Aorta (tissue), 4 donors: ENCODE measurements around the gene CLCN7. TPM values are rescaled to one million over a fixed set of nuclear protein-coding genes. Genes with fewer than 3 reads are reported as not detected.

ENCODE experiments used
- polyA plus RNA-seq, 2 donors: library from polyadenylated mRNA; stranded (reverse); fragments of 200-250 nt; gene quantifications; one replicate each; pipeline ENCODE4 v1.2.3, GENCODE V29; 2013
- total RNA-seq, 2 donors: library from RNA; stranded (reverse); fragmentation: NEBNext Ultra II Directional; extraction: Animal tissue kit (Norgen Biotek cat#: 25700); gene quantifications; one replicate each; pipeline ENCODE4 v1.2.1, GENCODE V29; 2021
- donor health status: healthy with polysubstance abuse.
- donor health status: Bipolar disorder and iron deficiency.
- donor health status: DM: no; HTN: no; CAD: no.
- donor health status: DM: yes; HTN: yes; CAD: no.

Gene CLCN7
- total and polyA plus RNA-seq, 4 donors, result 14.5 to 90.9 (median 67.0) TPM

Other genes starting within 250 kb of the CLCN7 start
- gene TPSG1, start 249.8 kb downstream of the CLCN7 start, total RNA-seq, result under 1 TPM in 1 of 2 donors, not detected in 1; 0.81 TPM
- 1 to 10 TPM in 1 of 2 donors, not detected in 1; 4.6 TPM for gene TPSG1, start 249.8 kb downstream of the CLCN7 start, polyA plus RNA-seq
- 10 to 100 TPM; 17.0 to 51.0 TPM for gene TPSB2, start 244.8 kb downstream of the CLCN7 start, total RNA-seq
- gene TPSB2, start 244.8 kb downstream of the CLCN7 start, polyA plus RNA-seq, result 10 to 100 TPM in 1 of 2 donors, 1 to 10 TPM in 1; 4.9 to 10.8 TPM
- 10 to 100 TPM; 12.2 to 38.0 TPM for gene TPSAB1, start 234.3 kb downstream of the CLCN7 start, total RNA-seq
- 1 to 10 TPM; 3.0 to 3.8 TPM for gene TPSAB1, start 234.3 kb downstream of the CLCN7 start, polyA plus RNA-seq
- gene TPSD1, start 219.0 kb downstream of the CLCN7 start, total RNA-seq, result not detected
- gene TPSD1, start 219.0 kb downstream of the CLCN7 start, polyA plus RNA-seq, result under 1 TPM in 1 of 2 donors, not detected in 1; 0.38 TPM
- 10 to 100 TPM; 81.7 to 86.7 TPM for gene UBE2I, start 165.4 kb downstream of the CLCN7 start, total RNA-seq
- 10 to 100 TPM; 35.7 to 63.1 TPM for gene UBE2I, start 165.4 kb downstream of the CLCN7 start, polyA plus RNA-seq
- 1 to 10 TPM; 1.2 to 3.1 TPM for gene BAIAP3, start 141.4 kb downstream of the CLCN7 start, total RNA-seq
- gene BAIAP3, start 141.4 kb downstream of the CLCN7 start, polyA plus RNA-seq, result 1 to 10 TPM; 1.1 to 2.6 TPM
- 10 to 100 TPM; 32.1 to 37.5 TPM for gene TSR3, start 123.2 kb downstream of the CLCN7 start, total RNA-seq
- 10 to 100 TPM; 68.4 to 88.0 TPM for gene TSR3, start 123.2 kb downstream of the CLCN7 start, polyA plus RNA-seq
- 10 to 100 TPM; 45.3 to 55.1 TPM for gene GNPTG, start 123.1 kb downstream of the CLCN7 start, total RNA-seq
- 10 to 100 TPM; 33.7 to 74.1 TPM for gene GNPTG, start 123.1 kb downstream of the CLCN7 start, polyA plus RNA-seq
- gene UNKL, start 60.3 kb downstream of the CLCN7 start, total RNA-seq, result 10 to 100 TPM; 21.2 to 34.6 TPM
- 10 to 100 TPM in 1 of 2 donors, 1 to 10 TPM in 1; 8.8 to 23.9 TPM for gene UNKL, start 60.3 kb downstream of the CLCN7 start, polyA plus RNA-seq
- 1 to 10 TPM; 5.7 to 8.3 TPM for gene UQCC4, start 54.3 kb downstream of the CLCN7 start, total RNA-seq
- 10 to 100 TPM; 13.3 to 20.0 TPM for gene UQCC4, start 54.3 kb downstream of the CLCN7 start, polyA plus RNA-seq
- gene PERCC1, start 44.0 kb downstream of the CLCN7 start, total RNA-seq, result not detected
- gene PERCC1, start 44.0 kb downstream of the CLCN7 start, polyA plus RNA-seq, result not detected
- gene CCDC154, start 30.5 kb downstream of the CLCN7 start, total RNA-seq, result 1 to 10 TPM; 1.8 to 2.0 TPM
- 1 to 10 TPM; 3.8 to 9.6 TPM for gene CCDC154, start 30.5 kb downstream of the CLCN7 start, polyA plus RNA-seq
- gene PTX4, start 13.9 kb upstream of the CLCN7 start, total RNA-seq, result under 1 TPM; 0.26 to 0.33 TPM
- not detected for gene PTX4, start 13.9 kb upstream of the CLCN7 start, polyA plus RNA-seq
- gene TELO2, start 18.3 kb upstream of the CLCN7 start, total RNA-seq, result 10 to 100 TPM; 25.6 to 28.2 TPM
- gene TELO2, start 18.3 kb upstream of the CLCN7 start, polyA plus RNA-seq, result 10 to 100 TPM in 1 of 2 donors, 1 to 10 TPM in 1; 8.8 to 52.7 TPM
- 10 to 100 TPM; 38.1 to 52.1 TPM for gene TMEM204, start 58.6 kb upstream of the CLCN7 start, total RNA-seq
- gene TMEM204, start 58.6 kb upstream of the CLCN7 start, polyA plus RNA-seq, result 10 to 100 TPM; 34.7 to 74.5 TPM
- gene IFT140, start 137.0 kb upstream of the CLCN7 start, total RNA-seq, result 10 to 100 TPM; 13.5 to 22.4 TPM
- 10 to 100 TPM in 1 of 2 donors, 1 to 10 TPM in 1; 4.6 to 15.2 TPM for gene IFT140, start 137.0 kb upstream of the CLCN7 start, polyA plus RNA-seq
- 10 to 100 TPM; 17.3 to 24.2 TPM for gene CRAMP1, start 137.3 kb upstream of the CLCN7 start, total RNA-seq
- gene CRAMP1, start 137.3 kb upstream of the CLCN7 start, polyA plus RNA-seq, result 10 to 100 TPM in 1 of 2 donors, 1 to 10 TPM in 1; 2.3 to 11.5 TPM
- 10 to 100 TPM; 28.3 to 30.8 TPM for gene JPT2, start 203.3 kb upstream of the CLCN7 start, total RNA-seq
- 10 to 100 TPM; 14.2 to 15.7 TPM for gene JPT2, start 203.3 kb upstream of the CLCN7 start, polyA plus RNA-seq
- gene MAPK8IP3, start 231.2 kb upstream of the CLCN7 start, total RNA-seq, result 100 to 1,000 TPM in 1 of 2 donors, 10 to 100 TPM in 1; 69.0 to 122 TPM
- 10 to 100 TPM; 20.8 to 99.3 TPM for gene MAPK8IP3, start 231.2 kb upstream of the CLCN7 start, polyA plus RNA-seq